ENCODE data around the gene FAM83E.

Gene FAM83E

GRCh38 chr19:48650974-48651682, 36.3 kb upstream of the FAM83E start:
- POLR2A ChIA-PET = interaction anchor here (0.6 kb wide), 1 partner anchor 227 kb away, joined by 4 read pairs; no protein-coding TSS in a partner anchor
- CTCF ChIA-PET = interaction anchor here (0.7 to 2.1 kb wide), 2 partner anchors 24 to 26 kb away, joined by 3 to 7 read pairs; no protein-coding TSS in a partner anchor

GRCh38 chr19:48648134-48648533, 33.3 kb upstream of the FAM83E start:
- ChIA-PET POLR2A (no interaction called here), CTCF (interaction anchor here (1.2 to 1.5 kb wide), 2 partner anchors 10 to 194 kb away, joined by 3 to 5 read pairs; no protein-coding TSS in a partner anchor)
- H3K4me3 ChIP-seq (ENCODE audit: low read depth, low read length) = no peak overlapping the region
- no peak for TF ChIP-seq CTCF (IDR thresholded peaks at IDR 0.05; ENCODE audit: insufficient read depth, low read length, missing control alignments)
- no peak for DNase-seq (ENCODE audit: low read depth, low spot score)

More at GRCh38 chr19:48650974-48651682, 36.3 kb upstream of the FAM83E start:
- DNase-seq (ENCODE audit: low read depth, low spot score) = no peak
- TF ChIP-seq CTCF (IDR thresholded peaks at IDR 0.05; ENCODE audit: insufficient read depth, low read length, missing control alignments) = no peak
- H3K4me3 ChIP-seq (ENCODE audit: low read depth, low read length) = no peak overlapping the region

- ChIA-PET POLR2A (no interaction called here), CTCF (interaction anchor here (1.0 to 3.1 kb wide), 7 partner anchors 10 to 202 kb away, joined by 3 to 40 read pairs (median 21); partner anchors contain the start of gene NTN5)
Observed at GRCh38 chr19:48646722-48647216, 31.9 kb upstream of the FAM83E start.

GRCh38 chr19:48646001-48646721, 31.3 kb upstream of the FAM83E start, which contains the start of gene CA11:
Gene CA11, minus strand, starts transcription at chr19:48646187. Its CDS starts 555 bp downstream, at chr19:48645632.
- CTCF ChIA-PET = interaction anchor here (0.7 to 3.1 kb wide), 17 partner anchors 8 to 326 kb away, joined by 3 to 40 read pairs (median 5); partner anchors contain the start of genes DBP, HSD17B14 and NTN5
- peak; percentile 95 for TF ChIP-seq CTCF (IDR thresholded peaks at IDR 0.05; ENCODE audit: insufficient read depth, low read length, missing control alignments)
- no peak for DNase-seq (ENCODE audit: low read depth, low spot score)
- POLR2A ChIA-PET = no interaction called here
- peak within 1 kb of the TSS; percentile 57 for H3K4me3 ChIP-seq (ENCODE audit: low read depth, low read length)

More at GRCh38 chr19:48646722-48647216, 31.9 kb upstream of the FAM83E start:
- H3K4me3 ChIP-seq (ENCODE audit: low read depth, low read length) = peak overlapping the region; percentile 57
- TF ChIP-seq CTCF (IDR thresholded peaks at IDR 0.05; ENCODE audit: insufficient read depth, low read length, missing control alignments) = no peak
- DNase-seq (ENCODE audit: low read depth, low spot score) = no peak

- POLR2A ChIA-PET = interaction anchor here (0.6 kb wide), 1 partner anchor 120 kb away, joined by 3 read pairs; no protein-coding TSS in a partner anchor
- H3K4me3 ChIP-seq (ENCODE audit: low read depth, low read length) = peak overlapping the region; percentile 57
- DNase-seq (ENCODE audit: low read depth, low spot score) = no peak
- TF ChIP-seq CTCF (IDR thresholded peaks at IDR 0.05; ENCODE audit: insufficient read depth, low read length, missing control alignments) = no peak
- CTCF ChIA-PET = interaction anchor here (0.7 to 3.1 kb wide), 19 partner anchors 8 to 326 kb away, joined by 3 to 40 read pairs (median 5); partner anchors contain the start of genes DBP, HSD17B14 and NTN5
Observed at GRCh38 chr19:48645620-48646000, 30.7 kb upstream of the FAM83E start.

Measured in AG04449 (cell line).